HG03378 (cell line): ENCODE measurements around the gene ITPK1.

Source experiments
- ATAC-seq: cut with Tn5 transposase; IDR thresholded peaks from one replicate; pipeline ENCODE4 v1.9.1; 2021; ENCODE audit warnings: mild to moderate bottlenecking, moderate library complexity; ENCODE audit not compliant: unreplicated experiment

Gene ITPK1

DNA sequence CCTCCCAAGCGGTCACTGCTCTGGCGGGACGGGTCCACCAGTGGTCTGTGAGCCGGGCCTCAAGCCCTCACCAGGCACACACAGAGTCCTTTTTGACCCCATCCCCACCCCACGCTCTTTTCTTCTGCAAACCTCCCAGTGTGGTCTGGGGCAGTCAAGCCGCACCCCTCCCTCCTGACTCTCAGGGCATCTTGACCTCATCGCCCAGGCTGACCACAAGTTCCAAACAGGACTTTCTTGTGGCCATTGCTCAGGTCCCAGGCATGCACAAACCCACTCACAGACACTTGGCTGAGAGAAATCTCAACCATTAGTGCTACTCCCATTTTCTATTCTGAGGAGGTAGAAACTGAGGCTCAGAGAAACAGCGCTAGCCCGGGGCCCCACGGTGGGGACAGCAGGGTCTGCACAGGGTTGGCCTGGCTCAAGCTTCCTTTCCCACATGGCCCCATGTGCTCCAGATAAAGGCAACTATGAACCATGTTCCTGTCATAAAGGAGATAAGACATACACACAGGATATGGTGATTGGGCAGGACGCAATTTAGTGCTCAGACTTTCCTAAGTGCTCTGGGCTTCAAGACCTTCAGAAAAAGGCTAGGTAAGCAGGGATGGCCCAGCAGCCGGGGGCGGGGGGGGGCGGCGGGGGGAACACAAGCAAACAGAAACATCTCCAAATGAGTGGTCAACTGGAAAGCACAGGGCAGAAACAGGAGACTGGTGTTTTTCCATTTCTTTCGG, 69.6 kb downstream of the ITPK1 start:
- ATAC-seq = no peak

GRCh38 chr14:93045211-93045674, 70.5 kb downstream of the ITPK1 start:
- ATAC-seq = no peak

DNA sequence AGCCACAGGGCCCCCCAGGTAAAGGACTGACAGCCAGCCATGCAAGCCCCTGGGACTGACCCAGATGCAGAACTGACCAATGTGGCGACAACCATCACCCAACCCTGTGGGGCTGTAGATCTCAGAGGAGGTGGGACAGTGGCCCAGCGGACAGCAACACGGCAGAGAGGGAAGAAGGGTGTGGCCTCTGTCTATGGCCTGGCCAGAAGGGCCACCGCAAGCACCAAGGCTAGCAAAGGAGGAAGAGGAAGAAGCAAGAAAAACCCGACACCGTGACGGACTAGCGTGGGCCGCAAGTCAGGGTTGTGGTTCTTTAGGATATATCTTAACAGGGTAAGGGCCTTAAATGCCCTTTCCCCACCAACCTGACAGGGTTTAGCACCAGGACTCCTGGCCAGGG, 71.2 kb downstream of the ITPK1 start:
- no peak for ATAC-seq

DNA sequence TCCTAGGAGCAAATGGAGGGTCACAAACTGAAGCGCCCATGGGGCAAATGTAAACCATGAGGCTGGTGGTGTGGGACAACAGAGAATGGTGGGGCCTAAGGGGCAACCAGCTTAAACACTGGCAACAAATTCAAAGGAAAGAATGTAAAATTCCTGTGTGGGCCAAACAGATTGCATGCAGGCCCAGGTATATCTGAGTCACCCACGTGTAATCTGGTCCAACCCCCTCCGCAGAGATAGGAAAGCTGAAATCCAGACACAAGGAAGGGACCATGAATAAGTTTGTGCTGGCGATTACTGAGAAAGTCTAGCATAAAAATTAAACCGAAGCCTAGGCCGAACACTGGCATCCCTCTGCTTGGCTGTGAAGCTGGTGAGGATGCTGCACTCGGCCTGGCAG, 71.6 kb downstream of the ITPK1 start:
- no peak for ATAC-seq

- no peak for ATAC-seq
Measured at GRCh38 chr14:93042968-93043940, 72.5 kb downstream of the ITPK1 start.

- no peak for ATAC-seq
Measured at GRCh38 chr14:93041830-93042229, 73.9 kb downstream of the ITPK1 start.

DNA sequence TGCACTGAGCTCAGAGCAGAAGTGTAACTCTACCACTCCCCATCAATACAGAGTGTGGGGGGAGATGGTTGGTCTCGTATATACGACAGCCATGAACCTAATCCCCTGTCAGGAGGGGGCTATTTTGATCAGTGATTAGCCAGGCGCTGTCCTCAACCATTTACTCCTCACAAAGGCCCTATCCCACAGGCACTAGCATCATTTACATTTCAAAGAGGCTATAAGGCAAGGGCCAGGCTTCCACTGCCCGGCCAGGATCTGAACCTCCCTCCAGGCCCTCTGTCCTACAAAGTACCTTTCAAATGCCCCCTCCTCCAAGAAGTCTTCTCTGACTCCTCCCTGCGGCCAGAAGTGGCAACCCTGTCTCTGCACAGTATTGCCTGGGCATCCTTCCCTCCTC, 74.7 kb downstream of the ITPK1 start:
- no peak for ATAC-seq

DNA sequence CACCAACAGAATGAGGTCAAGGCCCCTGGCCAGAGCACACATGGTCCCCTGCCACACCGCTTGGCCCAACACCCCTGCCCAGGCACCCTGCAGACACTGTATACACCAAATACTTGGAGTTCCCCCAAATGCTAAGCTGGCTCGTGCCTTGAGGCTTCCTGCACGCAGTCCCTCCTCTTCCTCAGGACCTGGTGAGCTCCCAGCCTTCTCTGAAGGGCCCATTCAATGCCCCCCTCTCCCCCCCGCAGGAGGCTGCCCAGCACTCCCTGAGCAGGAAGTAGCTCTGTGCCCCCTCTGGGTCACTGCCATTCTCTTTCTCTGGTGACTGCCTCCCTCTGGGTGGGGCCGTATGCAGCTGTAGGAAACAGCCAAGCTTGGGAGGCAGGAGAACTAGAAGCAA, 75.3 kb downstream of the ITPK1 start:
- no peak for ATAC-seq

- no peak for ATAC-seq
Measured at GRCh38 chr14:93039649-93040315, 75.9 kb downstream of the ITPK1 start.

- ATAC-seq = no peak
Measured at GRCh38 chr14:93037351-93037750, 78.4 kb downstream of the ITPK1 start.

GRCh38 chr14:93036652-93037345, 78.9 kb downstream of the ITPK1 start:
- ATAC-seq = no peak

DNA sequence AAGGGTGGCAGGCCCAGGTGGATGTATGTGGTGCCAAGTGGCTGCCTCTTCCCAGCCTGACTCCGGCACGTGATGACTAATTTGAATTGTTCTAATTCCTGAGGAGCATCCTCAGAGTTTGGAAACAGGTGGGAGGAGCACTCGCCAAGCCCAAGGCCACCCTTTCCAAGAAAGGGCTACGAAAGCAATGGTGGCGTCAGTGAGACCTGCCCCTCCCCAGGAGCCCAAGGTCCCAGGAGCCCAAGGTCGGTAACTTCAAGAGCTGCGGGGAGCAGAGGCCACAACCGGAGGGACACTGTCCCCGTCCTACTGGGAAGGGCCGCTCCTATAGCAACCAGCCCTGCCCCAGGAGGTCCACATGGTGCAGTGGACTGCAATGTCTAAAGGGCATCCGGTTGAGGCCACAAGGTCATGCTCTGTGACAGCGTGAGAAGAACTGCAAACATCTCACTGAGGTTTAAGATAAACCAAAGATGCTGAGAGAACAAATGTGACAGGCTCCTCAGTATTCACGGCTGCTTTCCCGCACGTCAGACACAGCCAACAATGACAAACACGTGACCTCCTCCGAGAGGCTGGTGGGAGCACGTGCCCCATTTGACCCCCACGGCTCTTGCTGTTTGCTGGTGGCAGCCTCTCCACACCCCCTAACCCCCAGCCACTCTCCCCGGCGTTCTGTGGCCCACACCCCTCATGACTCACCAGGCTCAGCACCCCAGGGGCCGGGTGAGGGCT, 79.6 kb downstream of the ITPK1 start:
- ATAC-seq = no peak

DNA sequence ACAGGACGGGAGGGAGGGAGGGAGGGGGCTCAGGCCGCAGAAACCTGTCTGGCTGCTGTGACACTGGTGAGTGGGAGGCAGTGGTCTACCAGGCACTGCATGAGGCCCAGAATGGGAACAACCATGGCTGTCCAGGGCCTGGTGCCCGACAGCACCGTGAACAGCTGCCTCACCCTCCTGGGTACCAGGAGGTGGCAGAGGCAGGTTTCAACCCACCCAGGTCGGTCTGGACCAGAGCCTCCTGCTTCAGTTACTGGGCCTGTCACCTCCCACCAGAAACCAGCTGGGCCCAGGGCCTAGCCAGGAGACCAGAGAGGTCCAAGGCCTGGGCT, 80.2 kb downstream of the ITPK1 start:
- ATAC-seq = no peak

DNA sequence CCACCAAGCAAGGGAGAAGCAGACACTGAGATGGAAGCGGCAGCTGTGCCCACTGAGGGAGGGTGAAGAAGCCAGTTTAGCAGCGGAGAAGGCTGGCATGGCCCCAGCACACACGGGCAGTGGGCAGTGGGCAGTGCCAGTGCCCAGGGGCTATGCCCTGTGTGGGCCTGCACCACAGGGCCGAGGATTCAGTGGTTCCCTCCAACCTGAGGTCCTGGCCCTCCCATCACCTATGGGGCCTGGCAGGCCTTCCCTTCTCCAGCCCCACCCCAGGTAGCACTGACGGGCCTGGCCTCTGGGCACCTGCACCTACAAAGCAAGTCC, 81.1 kb downstream of the ITPK1 start:
- ATAC-seq = no peak

GRCh38 chr14:93033983-93034670, 81.6 kb downstream of the ITPK1 start:
- no peak for ATAC-seq

GRCh38 chr14:93033084-93033982, 82.4 kb downstream of the ITPK1 start:
- no peak for ATAC-seq

DNA sequence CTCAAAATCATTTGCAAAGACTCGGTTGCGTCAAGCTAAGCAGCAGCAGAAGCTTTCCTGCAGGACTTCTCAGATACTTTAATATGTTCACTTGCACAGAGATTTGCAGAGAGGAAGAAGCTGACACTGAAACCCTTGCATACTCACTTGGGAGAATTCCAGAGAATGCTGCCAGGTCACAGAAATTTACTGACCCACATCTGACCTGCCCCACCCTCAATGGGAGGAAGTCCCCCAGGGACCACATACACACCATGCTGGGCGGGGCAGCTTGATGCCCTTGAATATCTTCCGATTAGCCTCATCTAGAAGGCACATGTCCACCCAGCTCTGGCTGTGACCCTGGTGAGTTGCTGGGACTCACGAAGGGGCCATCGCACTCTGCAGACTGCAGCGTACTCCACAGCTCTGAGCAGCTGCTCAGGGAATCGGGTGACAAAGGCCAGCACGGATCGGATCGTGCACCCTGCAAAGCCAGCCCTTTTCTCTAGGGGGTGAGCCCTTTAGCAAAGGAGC, 83.2 kb downstream of the ITPK1 start:
- ATAC-seq = no peak

DNA sequence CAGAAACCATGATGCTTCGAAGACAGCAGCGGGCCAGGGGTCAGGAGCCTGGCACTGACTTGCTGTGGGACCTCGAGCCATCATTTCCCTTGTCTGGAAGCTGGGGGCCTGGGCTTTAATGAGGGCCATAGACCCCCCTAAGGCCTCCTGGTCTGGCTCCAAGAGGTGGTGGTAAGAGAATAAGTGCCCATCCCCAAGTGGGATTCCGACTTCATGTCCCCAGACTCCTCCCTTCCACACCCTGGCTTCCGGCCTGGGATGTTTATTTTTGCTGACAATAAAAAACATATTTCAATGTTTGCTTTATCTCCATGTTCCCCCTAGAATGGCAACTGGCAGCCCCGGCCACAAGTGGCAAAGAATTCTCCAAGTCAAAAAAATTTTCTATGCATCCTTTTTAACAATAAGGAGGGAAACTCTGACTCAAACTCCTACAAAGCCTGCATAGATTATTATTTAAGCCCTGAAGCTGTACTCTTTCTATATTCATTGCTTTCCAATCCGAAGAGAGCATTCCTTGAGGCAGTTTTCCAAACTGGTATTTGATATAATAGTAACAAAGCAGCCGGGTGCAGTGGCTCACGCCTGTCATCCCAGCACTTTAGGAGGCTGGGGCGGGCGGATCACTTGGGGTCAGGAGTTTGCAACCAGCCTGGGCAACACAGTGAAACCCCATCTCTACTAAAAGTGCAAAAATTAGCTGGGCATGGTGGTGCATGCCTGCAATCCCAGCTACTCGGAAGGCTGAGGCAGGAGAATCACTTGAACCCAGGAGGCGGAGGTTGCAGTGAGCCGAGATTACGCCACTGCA, 84.0 kb downstream of the ITPK1 start:
- no peak for ATAC-seq
